Measurements from ENCODE around the gene OR10S1. TPM values are rescaled to one million over a fixed set of nuclear protein-coding genes. Genes with fewer than 3 reads are reported as not detected.

The OR10S1 gene
- total RNA-seq, 1 experiment from 2014 or later: not detected

GRCh38 chr11:123976770-123977560 is 616 bp downstream of the OR10S1 start:
- intact Hi-C loops (cut with micrococcal nuclease; ENCODE audit: unreplicated experiment): no loop called here
- Histone ChIP-seq H3K4me1 (no peaks in the 10 kb centered on the region; the same call in 1 of the 2 replicates), H3K36me3 (ENCODE audit: control insufficient read depth, insufficient read depth, low read length) (no peaks in the 10 kb centered on the region), H3K9me3 (no peaks in the 10 kb centered on the region; the same call in 1 of the 2 replicates), H3K4me3 (ENCODE audit: low read depth, low read length) (no peak overlapping the region), H3K27me3 (replicated peaks; ENCODE audit: control insufficient read depth, insufficient read depth, low read length) (no peaks in the 10 kb centered on the region)
- peak overlapping the region; percentile 2 for H3K27ac Mint-ChIP-seq (ENCODE audit: unreplicated experiment)
- DNase-seq: no peak
- POLR2A ChIA-PET: no interaction called here
- H3K36me3 Mint-ChIP-seq (ENCODE audit: insufficient read depth, unreplicated experiment): no peaks in the 10 kb centered on the region
- H3K4me3 Mint-ChIP-seq (ENCODE audit: unreplicated experiment): no peak overlapping the region
- CTCF ChIA-PET: no interaction called here
- TF ChIP-seq CTCF (IDR thresholded peaks at IDR 0.05; ENCODE audit: insufficient read depth in 1 of 2, low read depth in 1 of 2, low read length in 1 of 2, severe bottlenecking in 1 of 2, unreplicated experiment in 1 of 2): no peak
- no TSS peak for BruUV-seq (replicated peaks)
- H3K9me3 Mint-ChIP-seq (ENCODE audit: unreplicated experiment): peaks cover 10% of the 10 kb centered on the region
- H3K4me1 Mint-ChIP-seq (ENCODE audit: low read depth, unreplicated experiment): no peaks in the 10 kb centered on the region
- no peaks in the 10 kb centered on the region for H3K27me3 Mint-ChIP-seq (ENCODE audit: insufficient read depth, unreplicated experiment)

- H3K27ac Mint-ChIP-seq (ENCODE audit: unreplicated experiment): no peak overlapping the region
- no TSS peak for BruUV-seq (replicated peaks)
Observed at GRCh38 chr11:123973816-123974215, 3.8 kb downstream of the OR10S1 start.

GRCh38 chr11:123956752-123957151 is 20.8 kb downstream of the OR10S1 start:
- Mint-ChIP-seq H3K27ac (ENCODE audit: unreplicated experiment) (no peak overlapping the region), H3K27me3 (ENCODE audit: insufficient read depth, unreplicated experiment) (peaks cover 10% of the 10 kb centered on the region), H3K4me3 (ENCODE audit: unreplicated experiment) (no peak overlapping the region), H3K36me3 (ENCODE audit: insufficient read depth, unreplicated experiment) (no peaks in the 10 kb centered on the region), H3K4me1 (ENCODE audit: low read depth, unreplicated experiment) (peaks cover 5% of the 10 kb centered on the region), H3K9me3 (ENCODE audit: unreplicated experiment) (peaks cover 16% of the 10 kb centered on the region)
- no peaks in the 10 kb centered on the region for H3K27me3 ChIP-seq (replicated peaks; ENCODE audit: control insufficient read depth, insufficient read depth, low read length)
- POLR2A ChIA-PET: no interaction called here
- TF ChIP-seq CTCF (IDR thresholded peaks at IDR 0.05; ENCODE audit: insufficient read depth in 1 of 2, low read depth in 1 of 2, low read length in 1 of 2, severe bottlenecking in 1 of 2, unreplicated experiment in 1 of 2): no peak
- DNase-seq: no peak
- CTCF ChIA-PET: no interaction called here
- H3K9me3 ChIP-seq: peaks cover 4% of the 10 kb centered on the region
- no peaks in the 10 kb centered on the region for H3K4me1 ChIP-seq
- no peaks in the 10 kb centered on the region for H3K36me3 ChIP-seq (ENCODE audit: control insufficient read depth, insufficient read depth, low read length)
- intact Hi-C loops (cut with micrococcal nuclease; ENCODE audit: unreplicated experiment): no loop called here
- H3K4me3 ChIP-seq (ENCODE audit: low read depth, low read length): no peak overlapping the region
- no TSS peak for BruUV-seq (replicated peaks)

More at GRCh38 chr11:123973816-123974215, 3.8 kb downstream of the OR10S1 start:
- DNase-seq: no peak
- Mint-ChIP-seq H3K9me3 (ENCODE audit: unreplicated experiment) (peaks cover 9% of the 10 kb centered on the region), H3K27me3 (ENCODE audit: insufficient read depth, unreplicated experiment) (no peaks in the 10 kb centered on the region), H3K4me3 (ENCODE audit: unreplicated experiment) (no peak overlapping the region), H3K36me3 (ENCODE audit: insufficient read depth, unreplicated experiment) (no peaks in the 10 kb centered on the region), H3K4me1 (ENCODE audit: low read depth, unreplicated experiment) (no peaks in the 10 kb centered on the region)
- no peaks in the 10 kb centered on the region; the same call in 1 of the 2 replicates for H3K9me3 ChIP-seq
- TF ChIP-seq CTCF (IDR thresholded peaks at IDR 0.05; ENCODE audit: insufficient read depth in 1 of 2, low read depth in 1 of 2, low read length in 1 of 2, severe bottlenecking in 1 of 2, unreplicated experiment in 1 of 2): no peak
- ChIA-PET CTCF (no interaction called here), POLR2A (no interaction called here)
- no peaks in the 10 kb centered on the region for H3K36me3 ChIP-seq (ENCODE audit: control insufficient read depth, insufficient read depth, low read length)
- H3K4me1 ChIP-seq: no peaks in the 10 kb centered on the region; the same call in 1 of the 2 replicates
- intact Hi-C loops (cut with micrococcal nuclease; ENCODE audit: unreplicated experiment): no loop called here
- no peak overlapping the region for H3K4me3 ChIP-seq (ENCODE audit: low read depth, low read length)
- H3K27me3 ChIP-seq (replicated peaks; ENCODE audit: control insufficient read depth, insufficient read depth, low read length): no peaks in the 10 kb centered on the region
